NCI-H510A (cell line): ENCODE data around the gene PPP2R2C.

Source experiments
- DNase-seq: peaks from one replicate; lab custom pipeline; 2025; lab: John Stamatoyannopoulos, UW

Gene PPP2R2C

GRCh38 chr4:6362243-6362885 lies 110.0 kb downstream of the PPP2R2C start:
- DNase-seq: no peak

- DNase-seq: no peak
Observed at GRCh38 chr4:6361076-6361784, 111.2 kb downstream of the PPP2R2C start.

GRCh38 chr4:6360385-6360784 lies 112.0 kb downstream of the PPP2R2C start:
- no peak for DNase-seq

GRCh38 chr4:6359536-6360308 lies 112.7 kb downstream of the PPP2R2C start:
- DNase-seq: no peak

- no peak for DNase-seq
Observed at GRCh38 chr4:6357476-6357875, 114.9 kb downstream of the PPP2R2C start.

GRCh38 chr4:6356076-6356560 lies 116.3 kb downstream of the PPP2R2C start:
- no peak for DNase-seq

- no peak for DNase-seq
Observed at GRCh38 chr4:6355052-6355451, 117.4 kb downstream of the PPP2R2C start.

- no peak for DNase-seq
Observed at GRCh38 chr4:6354626-6355025, 117.8 kb downstream of the PPP2R2C start.

GRCh38 chr4:6354119-6354518 lies 118.3 kb downstream of the PPP2R2C start:
- no peak for DNase-seq

- DNase-seq: no peak
Observed at GRCh38 chr4:6352031-6352692, 120.3 kb downstream of the PPP2R2C start.

- no peak for DNase-seq
Observed at GRCh38 chr4:6351246-6352000, 121.0 kb downstream of the PPP2R2C start.

- no peak for DNase-seq
Observed at GRCh38 chr4:6350646-6351045, 121.8 kb downstream of the PPP2R2C start.

- no peak for DNase-seq
Observed at GRCh38 chr4:6349896-6350603, 122.4 kb downstream of the PPP2R2C start.

GRCh38 chr4:6348408-6348807 lies 124.0 kb downstream of the PPP2R2C start:
- DNase-seq: no peak

GRCh38 chr4:6347511-6348045 lies 124.8 kb downstream of the PPP2R2C start:
- DNase-seq: no peak

GRCh38 chr4:6346373-6347110 lies 125.9 kb downstream of the PPP2R2C start:
- no peak for DNase-seq

- no peak for DNase-seq
Observed at GRCh38 chr4:6345866-6346265, 126.5 kb downstream of the PPP2R2C start.

GRCh38 chr4:6345096-6345830 lies 127.2 kb downstream of the PPP2R2C start:
- DNase-seq: no peak

- DNase-seq: no peak
Observed at GRCh38 chr4:6343939-6344408, 128.4 kb downstream of the PPP2R2C start.
